Measurements from ENCODE around the gene DTYMK.
"Not testable (repeated sequence)": the region's sequence is repeated elsewhere in the genome, so short reads cannot be mapped to it uniquely, and the experiment has no call there.

DNA sequence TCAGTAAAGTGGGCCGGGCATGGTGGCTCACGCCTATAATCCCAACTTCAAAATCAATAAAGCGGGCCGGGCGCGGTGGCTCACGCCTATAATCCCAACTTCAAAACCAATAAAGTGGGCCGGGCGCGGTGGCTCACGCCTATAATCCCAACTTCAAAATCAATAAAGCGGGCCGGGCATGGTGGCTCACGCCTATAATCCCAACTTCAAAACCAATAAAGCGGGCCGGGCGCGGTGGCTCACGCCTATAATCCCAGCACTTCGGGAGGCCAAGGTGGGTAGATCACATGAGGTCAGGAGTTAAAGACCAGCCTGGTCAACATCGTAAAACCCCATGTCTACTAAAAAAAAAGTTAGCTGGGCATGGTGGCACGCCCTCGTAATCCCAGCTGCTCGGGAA, 23.9 kb downstream of the DTYMK start:
- TF ChIP-seq, protein P1, sequence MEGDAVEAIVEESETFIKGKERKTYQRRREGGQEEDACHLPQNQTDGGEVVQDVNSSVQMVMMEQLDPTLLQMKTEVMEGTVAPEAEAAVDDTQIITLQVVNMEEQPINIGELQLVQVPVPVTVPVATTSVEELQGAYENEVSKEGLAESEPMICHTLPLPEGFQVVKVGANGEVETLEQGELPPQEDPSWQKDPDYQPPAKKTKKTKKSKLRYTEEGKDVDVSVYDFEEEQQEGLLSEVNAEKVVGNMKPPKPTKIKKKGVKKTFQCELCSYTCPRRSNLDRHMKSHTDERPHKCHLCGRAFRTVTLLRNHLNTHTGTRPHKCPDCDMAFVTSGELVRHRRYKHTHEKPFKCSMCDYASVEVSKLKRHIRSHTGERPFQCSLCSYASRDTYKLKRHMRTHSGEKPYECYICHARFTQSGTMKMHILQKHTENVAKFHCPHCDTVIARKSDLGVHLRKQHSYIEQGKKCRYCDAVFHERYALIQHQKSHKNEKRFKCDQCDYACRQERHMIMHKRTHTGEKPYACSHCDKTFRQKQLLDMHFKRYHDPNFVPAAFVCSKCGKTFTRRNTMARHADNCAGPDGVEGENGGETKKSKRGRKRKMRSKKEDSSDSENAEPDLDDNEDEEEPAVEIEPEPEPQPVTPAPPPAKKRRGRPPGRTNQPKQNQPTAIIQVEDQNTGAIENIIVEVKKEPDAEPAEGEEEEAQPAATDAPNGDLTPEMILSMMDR (IDR thresholded peaks at IDR 0.05) = not testable (repeated sequence)
- not testable (repeated sequence) for TF ChIP-seq POLR2A (IDR thresholded peaks at IDR 0.05)
